DOHH2 (cell line): Measurements from ENCODE around the gene EMID1.

Source experiments
- H3F3A ChIP-seq: fragments of 200-600 bp; sonication (generic), shearing (Covaris generic); 2 replicates; pipeline ENCODE4 v1.6.0; 2016; ENCODE audit warnings: antibody characterized with exemption, mild to moderate bottlenecking; ENCODE audit not compliant: control insufficient read depth, insufficient read depth
- H3K27ac ChIP-seq: fragments of 200-600 bp; sonication (generic); 2 replicates; pipeline ENCODE4 v1.5.1; 2014; ENCODE audit warnings: low read depth, mild to moderate bottlenecking, low read length, moderate library complexity
- H3K27me3 ChIP-seq: fragments of 200-600 bp; sonication (generic); 2 replicates; pipeline ENCODE4 v1.6.1; 2014; ENCODE audit warnings: mild to moderate bottlenecking, low read length, mixed read lengths; ENCODE audit not compliant: control insufficient read depth
- H3K36me3 ChIP-seq: fragments of 200-600 bp; sonication (generic); 2 replicates; pipeline ENCODE4 v1.6.1; 2014; ENCODE audit warnings: mild to moderate bottlenecking, low read length, moderate library complexity, mixed read lengths; ENCODE audit not compliant: control insufficient read depth
- H3K4me1 ChIP-seq: fragments of 200-600 bp; sonication (generic); 2 replicates; pipeline ENCODE4 v1.6.1; 2014; ENCODE audit warnings: mild to moderate bottlenecking, low read length, mixed read lengths; ENCODE audit not compliant: control insufficient read depth
- H3K4me2 ChIP-seq: fragments of 200-600 bp; sonication (generic); 2 replicates; pipeline ENCODE4 v1.6.0; 2014; ENCODE audit warnings: mild to moderate bottlenecking, low read length, moderate library complexity
- H3K4me3 ChIP-seq: fragments of 200-600 bp; sonication (generic); 2 replicates; pipeline ENCODE4 v1.5.1; 2014; ENCODE audit warnings: mild to moderate bottlenecking, low read length, mixed read lengths
- H3K79me2 ChIP-seq: fragments of 200-600 bp; sonication (generic); 2 replicates; pipeline ENCODE4 v1.6.1; 2014; ENCODE audit warnings: mild to moderate bottlenecking, low read length, mixed read lengths; ENCODE audit not compliant: control insufficient read depth
- H3K9me2 ChIP-seq: fragments of 200-600 bp; sonication (generic); replicated peaks from 2 replicates; pipeline ENCODE4 v1.6.1; 2014; ENCODE audit warnings: mild to moderate bottlenecking, low read length, mixed read lengths; ENCODE audit not compliant: control insufficient read depth
- H3K9me3 ChIP-seq: fragments of 200-600 bp; sonication (generic); 2 replicates; pipeline ENCODE4 v1.6.1; 2014; ENCODE audit warnings: antibody characterized with exemption, low read length, mixed read lengths; ENCODE audit not compliant: control insufficient read depth, insufficient read depth
- H4K20me1 ChIP-seq: fragments of 200-600 bp; sonication (generic); 2 replicates; pipeline ENCODE4 v1.6.0; 2014; ENCODE audit warnings: low read depth, mild to moderate bottlenecking, antibody characterized with exemption, low read length, moderate library complexity; ENCODE audit not compliant: control insufficient read depth, insufficient read depth
- EZH2phosphoT487 ChIP-seq: fragments of 200-600 bp; sonication (generic); IDR thresholded peaks from 2 replicates; pipeline ENCODE4 v1.6.1; 2017; ENCODE audit warnings: borderline replicate concordance, mild to moderate bottlenecking, antibody characterized with exemption, low read length, moderate library complexity, mixed read lengths
- TF ChIP-seq, protein P1 (sequence below): fragments of 200-600 bp; sonication (generic); IDR thresholded peaks from one replicate; pipeline ENCODE4 v1.5.1; 2014; ENCODE audit warnings: antibody characterized with exemption, mild to moderate bottlenecking, low read depth, low read length; ENCODE audit not compliant: poor library complexity, severe bottlenecking

EMID1 gene

DNA sequence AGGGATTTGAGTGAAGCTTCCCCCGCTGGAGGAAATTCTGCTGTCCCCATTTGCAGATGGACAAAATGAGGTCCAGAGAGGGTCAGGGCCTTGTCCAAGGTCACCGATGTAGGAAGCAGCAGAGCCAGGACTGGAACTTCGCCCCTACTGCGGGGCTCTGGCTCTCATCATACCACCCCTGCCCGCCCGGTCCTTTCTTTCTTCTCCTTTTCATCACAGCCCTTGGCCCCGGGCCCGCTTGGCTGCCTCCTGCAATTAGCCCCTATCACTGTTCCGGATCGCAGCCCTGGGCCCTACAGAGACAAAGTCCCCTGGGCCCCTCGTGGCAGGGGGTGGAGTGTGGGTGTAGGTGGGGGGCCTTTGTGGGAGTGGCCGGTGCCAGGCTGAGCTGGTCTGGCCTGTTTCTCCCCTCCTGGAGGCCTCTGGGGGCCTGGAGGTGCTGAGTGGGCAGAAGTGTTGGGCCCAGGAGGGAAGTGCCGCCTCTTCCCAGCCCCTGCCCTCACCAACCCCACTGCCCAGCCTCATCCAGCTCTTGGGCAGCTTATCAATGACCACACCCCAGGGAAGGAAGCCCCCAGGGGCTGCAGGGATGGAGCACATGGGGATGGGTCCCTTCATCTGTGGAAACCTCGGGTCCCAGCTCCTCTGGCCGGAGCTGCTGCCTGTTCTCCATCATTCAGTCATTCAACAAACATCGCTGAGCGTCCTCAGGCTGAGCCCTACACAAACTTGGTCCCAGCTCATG lies 3.4 kb downstream of the EMID1 start:
- Histone ChIP-seq H3K27me3 (peaks cover 50% of the 10 kb centered on the region), H3K4me2 (no peak overlapping the region), H3K4me3 (no peak overlapping the region), H3K79me2 (no peaks in the 10 kb centered on the region), H3K9me3 (no peaks in the 10 kb centered on the region), H4K20me1 (0 out of 2 replicates have a peak, but pooled peaks cover 4% of the 10 kb centered on the region), H3F3A (no peaks in the 10 kb centered on the region), H3K36me3 (no peaks in the 10 kb centered on the region), H3K9me2 (no peaks in the 10 kb centered on the region), H3K4me1 (peaks cover 11% of the 10 kb centered on the region), H3K27ac (no peak overlapping the region)
- TF ChIP-seq, protein P1, sequence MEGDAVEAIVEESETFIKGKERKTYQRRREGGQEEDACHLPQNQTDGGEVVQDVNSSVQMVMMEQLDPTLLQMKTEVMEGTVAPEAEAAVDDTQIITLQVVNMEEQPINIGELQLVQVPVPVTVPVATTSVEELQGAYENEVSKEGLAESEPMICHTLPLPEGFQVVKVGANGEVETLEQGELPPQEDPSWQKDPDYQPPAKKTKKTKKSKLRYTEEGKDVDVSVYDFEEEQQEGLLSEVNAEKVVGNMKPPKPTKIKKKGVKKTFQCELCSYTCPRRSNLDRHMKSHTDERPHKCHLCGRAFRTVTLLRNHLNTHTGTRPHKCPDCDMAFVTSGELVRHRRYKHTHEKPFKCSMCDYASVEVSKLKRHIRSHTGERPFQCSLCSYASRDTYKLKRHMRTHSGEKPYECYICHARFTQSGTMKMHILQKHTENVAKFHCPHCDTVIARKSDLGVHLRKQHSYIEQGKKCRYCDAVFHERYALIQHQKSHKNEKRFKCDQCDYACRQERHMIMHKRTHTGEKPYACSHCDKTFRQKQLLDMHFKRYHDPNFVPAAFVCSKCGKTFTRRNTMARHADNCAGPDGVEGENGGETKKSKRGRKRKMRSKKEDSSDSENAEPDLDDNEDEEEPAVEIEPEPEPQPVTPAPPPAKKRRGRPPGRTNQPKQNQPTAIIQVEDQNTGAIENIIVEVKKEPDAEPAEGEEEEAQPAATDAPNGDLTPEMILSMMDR = no peak
- TF ChIP-seq EZH2phosphoT487 = no peak

DNA sequence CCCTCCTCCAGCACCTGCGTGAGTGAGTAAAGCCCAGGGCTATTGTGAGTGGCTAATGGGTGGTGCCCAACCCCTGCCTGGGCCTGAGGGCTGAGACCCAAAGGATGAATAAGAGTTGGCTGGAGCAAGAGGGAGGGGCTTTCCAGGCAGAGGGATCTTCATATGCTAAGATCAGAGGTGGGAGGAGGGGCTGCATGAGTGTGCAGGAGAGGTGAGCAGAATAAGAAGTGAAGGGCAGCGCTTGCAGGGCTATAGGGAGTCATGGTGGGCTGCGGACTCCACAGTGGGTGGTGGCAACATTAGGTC lies 3.9 kb downstream of the EMID1 start:
- Histone ChIP-seq H3K4me1 (peaks cover 11% of the 10 kb centered on the region), H3K4me3 (no peak overlapping the region), H3K9me3 (no peaks in the 10 kb centered on the region), H3K4me2 (no peak overlapping the region), H3K27me3 (peaks cover 44% of the 10 kb centered on the region), H3K36me3 (no peaks in the 10 kb centered on the region), H3K79me2 (no peaks in the 10 kb centered on the region), H3K9me2 (no peaks in the 10 kb centered on the region), H3F3A (no peaks in the 10 kb centered on the region), H3K27ac (no peak overlapping the region), H4K20me1 (0 out of 2 replicates have a peak, but pooled peaks cover 4% of the 10 kb centered on the region)
- TF ChIP-seq, protein P1 = no peak

DNA sequence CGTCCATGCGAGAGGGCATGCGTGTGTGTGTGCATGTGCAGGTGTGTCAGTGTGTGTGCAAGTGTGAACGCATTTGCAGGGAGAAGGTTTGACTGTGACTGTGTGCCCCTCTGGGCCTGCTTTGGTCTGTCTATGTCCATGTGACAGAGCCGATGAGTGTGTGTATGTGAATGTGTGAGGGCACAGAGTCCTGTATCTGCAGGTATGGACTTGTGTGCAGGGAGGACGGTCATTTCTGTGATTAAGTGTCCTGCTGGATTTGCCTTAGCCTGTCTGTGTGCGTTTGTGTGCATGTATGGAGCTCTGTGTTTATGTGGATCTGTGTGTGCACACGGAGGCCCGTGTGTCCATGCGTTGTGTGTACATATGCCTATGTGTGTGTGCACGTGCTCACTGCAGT lies 5.4 kb downstream of the EMID1 start:
- Histone ChIP-seq H3K36me3 (no peaks in the 10 kb centered on the region), H4K20me1 (0 out of 2 replicates have a peak, but pooled peaks cover 4% of the 10 kb centered on the region), H3F3A (no peaks in the 10 kb centered on the region), H3K27ac (no peak overlapping the region), H3K9me2 (no peaks in the 10 kb centered on the region), H3K27me3 (peaks cover 40% of the 10 kb centered on the region), H3K9me3 (no peaks in the 10 kb centered on the region), H3K4me2 (no peak overlapping the region), H3K79me2 (no peaks in the 10 kb centered on the region), H3K4me1 (peaks cover 11% of the 10 kb centered on the region), H3K4me3 (no peak overlapping the region)
- no peak for TF ChIP-seq EZH2phosphoT487
- TF ChIP-seq, protein P1 = no peak
